Upper lobe of left lung (tissue), 6 donors: ENCODE measurements around the gene RACK1. TPM values are rescaled to one million over a fixed set of nuclear protein-coding genes. Genes with fewer than 3 reads are reported as not detected.

ENCODE experiments used
- ATAC-seq, 2 donors: fragments of 200-7000 bp; cut with Tn5 transposase; one replicate each; pipeline ENCODE4 v1.9.1; 2022; ENCODE audit warnings: mild to moderate bottlenecking in 2 of 2, moderate library complexity in 2 of 2; ENCODE audit not compliant: low FRiP score in 2 of 2
- DNase-seq, 2 donors: peaks; one replicate each; pipeline ENCODE4 v3.0.0-alpha.2; 2019 to 2020
- H3K27ac ChIP-seq, 4 donors: fragments of 200-600 bp; sonication (generic); one replicate each; pipeline ENCODE4 v1.5.1; 2016 to 2019
- H3K27me3 ChIP-seq, 4 donors: fragments of 200-600 bp; sonication (generic); one replicate each; pipeline ENCODE4 v1.5.1; 2017 to 2019
- H3K36me3 ChIP-seq, 4 donors: fragments of 200-600 bp; sonication (generic); one replicate each; pipeline ENCODE4 v1.5.1; 2016 to 2019
- H3K4me1 ChIP-seq, 4 donors: fragments of 200-600 bp; sonication (generic); one replicate each; pipeline ENCODE4 v1.5.1; 2018 to 2019
- H3K4me3 ChIP-seq, 4 donors: fragments of 200-600 bp; sonication (generic); one replicate each; pipeline ENCODE4 v1.5.1; 2017 to 2019; ENCODE audit warnings: mild to moderate bottlenecking in 2 of 4, moderate library complexity in 1 of 4
- H3K9me3 ChIP-seq, 4 donors: fragments of 200-600 bp; sonication (generic); one replicate each; pipeline ENCODE4 v1.5.1; 2018 to 2019
- EP300 ChIP-seq, 4 donors: sonication (generic); formaldehyde crosslinking; IDR thresholded peaks; one replicate each; pipeline ENCODE4 v1.5.1; 2017; ENCODE audit warnings: antibody characterized with exemption in 4 of 4, control low read depth in 2 of 4
- POLR2A ChIP-seq, 4 donors: fragments of 450-650 bp; IDR thresholded peaks; one replicate each; pipeline ENCODE4 v1.5.1; 2016 to 2017; ENCODE audit warnings: antibody characterized with exemption in 4 of 4, mild to moderate bottlenecking in 2 of 4
- POLR2AphosphoS5 ChIP-seq, 2 donors: sonication (generic); formaldehyde crosslinking; IDR thresholded peaks; one replicate each; pipeline ENCODE4 v1.5.1; 2017; ENCODE audit warnings: antibody characterized with exemption in 2 of 2
- WGBS, 2 donors: methylation state at CpG; one replicate each; pipeline ENCODE4 v1.1.5; 2017 to 2018; 5-methylcytosine and 5-hydroxymethylcytosine counted together
- total RNA-seq, 6 donors: library from RNA; depleted of rRNA in 4 of 6; stranded (reverse); fragments of >200 nt in 4 of 6; gene quantifications; one replicate each; pipeline versions ENCODE4 v1.1.0 to v1.2.1, GENCODE V29; 2016 to 2021
- TF ChIP-seq, protein P1 (sequence below), 6 experiments: fragments of 450-650 bp in 4 of 6; fragments of 200-600 bp in 2 of 6; sonication (generic) in 2 of 6; IDR thresholded peaks; one replicate each; pipeline ENCODE4 v1.5.1; 2016 to 2019; ENCODE audit warnings: antibody characterized with exemption in 6 of 6
- donor health status: DM: no; HTN: no; CAD: no; lungs with moderate emphysema.
- donor health status: DM: no; HTN: yes; CAD: no; lungs with severe emphysema.

Gene RACK1
- total RNA-seq, 6 donors from 2014 or later = 801 to 1,863 (median 1,196) TPM

DNA sequence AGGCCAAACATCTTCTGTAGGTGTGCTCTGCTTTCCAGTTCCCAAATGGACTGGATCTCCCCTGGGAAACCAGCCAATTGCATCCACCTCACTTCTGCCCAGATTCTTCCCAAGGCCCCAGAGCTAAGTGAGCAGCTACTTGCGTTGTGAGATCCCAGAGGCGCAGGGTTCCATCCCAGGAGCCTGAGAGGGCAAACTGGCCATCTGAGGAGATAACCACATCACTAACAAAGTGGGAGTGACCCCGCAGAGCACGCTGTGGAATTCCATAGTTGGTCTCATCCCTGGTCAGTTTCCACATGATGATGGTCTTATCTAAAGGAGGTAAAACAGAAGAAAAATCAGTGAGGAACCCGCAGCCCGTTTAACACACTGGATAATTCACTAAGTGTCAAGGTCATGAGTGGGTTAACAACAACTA lies 1.7 kb downstream of the RACK1 start:
- TF ChIP-seq POLR2AphosphoS5 (IDR thresholded peaks at IDR 0.05) = no peak
- TF ChIP-seq POLR2A (IDR thresholded peaks at IDR 0.05) = no peak
- TF ChIP-seq, protein P1, sequence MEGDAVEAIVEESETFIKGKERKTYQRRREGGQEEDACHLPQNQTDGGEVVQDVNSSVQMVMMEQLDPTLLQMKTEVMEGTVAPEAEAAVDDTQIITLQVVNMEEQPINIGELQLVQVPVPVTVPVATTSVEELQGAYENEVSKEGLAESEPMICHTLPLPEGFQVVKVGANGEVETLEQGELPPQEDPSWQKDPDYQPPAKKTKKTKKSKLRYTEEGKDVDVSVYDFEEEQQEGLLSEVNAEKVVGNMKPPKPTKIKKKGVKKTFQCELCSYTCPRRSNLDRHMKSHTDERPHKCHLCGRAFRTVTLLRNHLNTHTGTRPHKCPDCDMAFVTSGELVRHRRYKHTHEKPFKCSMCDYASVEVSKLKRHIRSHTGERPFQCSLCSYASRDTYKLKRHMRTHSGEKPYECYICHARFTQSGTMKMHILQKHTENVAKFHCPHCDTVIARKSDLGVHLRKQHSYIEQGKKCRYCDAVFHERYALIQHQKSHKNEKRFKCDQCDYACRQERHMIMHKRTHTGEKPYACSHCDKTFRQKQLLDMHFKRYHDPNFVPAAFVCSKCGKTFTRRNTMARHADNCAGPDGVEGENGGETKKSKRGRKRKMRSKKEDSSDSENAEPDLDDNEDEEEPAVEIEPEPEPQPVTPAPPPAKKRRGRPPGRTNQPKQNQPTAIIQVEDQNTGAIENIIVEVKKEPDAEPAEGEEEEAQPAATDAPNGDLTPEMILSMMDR (IDR thresholded peaks at IDR 0.05) = no peak
- TF ChIP-seq EP300 (IDR thresholded peaks at IDR 0.05) = no peak
- H3K9me3 ChIP-seq = no peaks in the 10 kb centered on the region
- ATAC-seq (no peak), DNase-seq (no peak)
- H3K4me1 ChIP-seq = peaks cover 35 to 52% (median 38%) of the 10 kb centered on the region in 4 donors
- no peaks in the 10 kb centered on the region for H3K27me3 ChIP-seq
- H3K36me3 ChIP-seq = peaks cover 49 to 54% (median 51%) of the 10 kb centered on the region in 4 donors
- WGBS, 2 donors = 33 to 51% methylated on average over 6 of the region's 6 CpGs
- peak overlapping the region; percentile 93 to 99 (median 96) for H3K27ac ChIP-seq
- H3K4me3 ChIP-seq = peak overlapping the region; percentile 58 to 87 (median 70)

DNA sequence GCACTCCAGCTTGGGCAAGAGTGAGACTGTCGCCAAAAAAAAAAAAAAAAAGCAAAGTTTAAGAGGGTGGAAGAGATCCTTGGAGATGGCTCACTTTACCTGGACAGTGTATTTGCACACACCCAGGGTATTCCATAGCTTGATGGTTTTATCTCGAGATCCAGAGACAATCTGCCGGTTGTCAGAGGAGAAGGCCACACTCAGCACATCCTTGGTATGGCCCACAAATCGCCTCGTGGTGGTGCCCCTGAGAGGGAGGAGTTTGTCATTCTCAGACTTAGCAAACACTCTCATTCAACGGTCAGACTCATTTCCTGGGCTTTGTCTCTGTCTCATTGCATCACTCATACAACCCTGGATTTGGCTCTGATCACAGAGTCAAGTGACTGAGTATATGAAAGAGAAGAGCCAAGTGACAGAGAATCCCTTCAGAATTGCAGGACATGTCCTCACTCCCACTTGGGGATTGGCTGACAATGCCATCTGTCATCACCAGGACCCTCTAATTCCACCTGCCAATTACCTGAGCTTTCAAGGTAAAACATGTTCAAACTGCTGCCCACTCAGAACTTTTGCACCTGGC lies 2.2 kb downstream of the RACK1 start:
- DNase-seq (no peak), ATAC-seq (no peak)
- WGBS, 2 donors = 31 to 37% methylated on average over 6 of the region's 6 CpGs
- H3K27me3 ChIP-seq = no peaks in the 10 kb centered on the region
- H3K9me3 ChIP-seq = no peaks in the 10 kb centered on the region
- H3K4me1 ChIP-seq = peaks cover 35 to 52% (median 38%) of the 10 kb centered on the region in 4 donors
- peaks cover 54 to 60% (median 57%) of the 10 kb centered on the region in 4 donors for H3K36me3 ChIP-seq
- TF ChIP-seq, protein P1 (IDR thresholded peaks at IDR 0.05) = no peak
- TF ChIP-seq POLR2AphosphoS5 (IDR thresholded peaks at IDR 0.05) (no peak), POLR2A (IDR thresholded peaks at IDR 0.05) (no peak), EP300 (IDR thresholded peaks at IDR 0.05) (no peak)
- peak overlapping the region in 1 of 4 donors; percentile 64 for H3K4me3 ChIP-seq
- H3K27ac ChIP-seq = peak overlapping the region; percentile 93 to 99 (median 96)

DNA sequence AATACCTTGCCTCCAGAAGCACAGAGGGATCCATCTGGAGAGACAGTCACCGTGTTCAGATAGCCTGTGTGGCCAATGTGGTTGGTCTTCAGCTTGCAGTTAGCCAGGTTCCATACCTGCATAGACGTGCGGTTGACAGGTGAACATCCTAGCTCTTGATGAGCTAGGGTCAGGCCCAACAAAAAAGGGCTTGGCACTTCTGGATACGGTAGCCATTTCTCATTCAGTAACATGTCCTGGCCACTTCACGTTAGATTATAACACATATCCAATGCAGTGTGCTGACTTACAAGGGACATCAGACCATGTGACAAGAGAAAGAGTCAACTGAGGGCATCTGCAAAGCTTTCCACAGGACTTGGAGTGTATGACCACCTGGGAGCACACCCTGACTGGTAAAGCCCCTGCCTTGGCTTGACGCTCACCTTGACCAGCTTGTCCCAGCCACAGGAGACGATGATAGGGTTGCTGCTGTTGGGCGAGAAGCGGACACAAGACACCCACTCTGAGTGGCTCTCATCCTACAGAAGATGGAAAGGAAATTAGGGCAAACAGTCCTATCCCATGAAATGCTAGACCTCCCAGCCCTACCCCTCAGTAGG lies 4.5 kb downstream of the RACK1 start:
- Histone ChIP-seq H3K27me3 (no peaks in the 10 kb centered on the region), H3K4me1 (peaks cover 18 to 34% (median 23%) of the 10 kb centered on the region in 4 donors), H3K36me3 (peaks cover 61 to 83% (median 79%) of the 10 kb centered on the region in 4 donors), H3K27ac (peak overlapping the region in 1 of 4 donors; percentile 22), H3K9me3 (no peaks in the 10 kb centered on the region), H3K4me3 (no peak overlapping the region)
- DNase-seq (no peak), ATAC-seq (no peak)
- 93% methylated on average over 7 to 9 of the region's 9 CpGs for WGBS, 2 donors
- TF ChIP-seq POLR2AphosphoS5 (IDR thresholded peaks at IDR 0.05) = no peak
- TF ChIP-seq POLR2A (IDR thresholded peaks at IDR 0.05) = no peak
- TF ChIP-seq EP300 (IDR thresholded peaks at IDR 0.05) = no peak
- TF ChIP-seq, protein P1 (IDR thresholded peaks at IDR 0.05) = no peak

- Histone ChIP-seq H3K4me1 (peaks cover 18 to 31% (median 23%) of the 10 kb centered on the region in 4 donors), H3K36me3 (peaks cover 62 to 96% (median 88%) of the 10 kb centered on the region in 4 donors), H3K9me3 (no peaks in the 10 kb centered on the region), H3K4me3 (no peak overlapping the region), H3K27me3 (no peaks in the 10 kb centered on the region), H3K27ac (no peak overlapping the region)
- no peak for DNase-seq
- TF ChIP-seq POLR2AphosphoS5 (IDR thresholded peaks at IDR 0.05) (no peak), EP300 (IDR thresholded peaks at IDR 0.05) (no peak), POLR2A (IDR thresholded peaks at IDR 0.05) (no peak)
- TF ChIP-seq, protein P1 (IDR thresholded peaks at IDR 0.05) = no peak
- 87 to 90% methylated on average over 5 of the region's 5 CpGs for WGBS, 2 donors
- ATAC-seq = no peak
Observed at GRCh38 chr5:181237729-181238385, 5.8 kb downstream of the RACK1 start.
